Heart left ventricle (tissue), 13 donors: ENCODE measurements around the gene METTL27.

Experiments used
- POLR2A ChIP-seq, 2 donors: fragments of 450-650 bp; IDR thresholded peaks; one replicate each; pipeline ENCODE4 v1.6.1; 2017; ENCODE audit warnings: antibody characterized with exemption in 2 of 2, mild to moderate bottlenecking in 2 of 2, moderate library complexity in 2 of 2
- TF ChIP-seq, protein P1 (sequence below), 12 donors: fragments of 200-600 bp; sonication (generic) in 4 of 12; IDR thresholded peaks; one replicate each; pipeline versions ENCODE4 v1.5.0 to v1.8.0; 2018 to 2022; ENCODE audit warnings: antibody characterized with exemption in 12 of 12, mild to moderate bottlenecking in 5 of 12
- donor health status: ischemic (EF 13 %, LVEDD 7.1; RV severe dilation, severe dysfunction).
- donor health status: DM: no; HTN: yes; CAD: no.
- donor health status: DM: no; HTN: no; CAD: no.
- donor health status: ischemic (EF 25% LVEDD 6.9; RV normal size, moderate dysfunction).
- donor health status: ischemic (EF 25% LVEDD 5.7; RV mildly dilated, moderate dysfunction).
- donor health status: ischemic (EF 35%, LVEDD 5.7; RV mildly dilated, moderate dysfunction).
- donor health status: nonischemic (EF 11% LVEDD 7.7; RV severe dilation, severe dysfunction).
- donor health status: DM: yes; HTN: yes; CAD: no.
- donor health status: PGD.
- donor health status: ischemic (EF 29% LVEDD 5.4; RV normal size, mild dysfunction).
- donor health status: nonischemic (EF 23%, LVEDD 6.1; RV moderate dilation, normal function).

- TF ChIP-seq, protein P1, sequence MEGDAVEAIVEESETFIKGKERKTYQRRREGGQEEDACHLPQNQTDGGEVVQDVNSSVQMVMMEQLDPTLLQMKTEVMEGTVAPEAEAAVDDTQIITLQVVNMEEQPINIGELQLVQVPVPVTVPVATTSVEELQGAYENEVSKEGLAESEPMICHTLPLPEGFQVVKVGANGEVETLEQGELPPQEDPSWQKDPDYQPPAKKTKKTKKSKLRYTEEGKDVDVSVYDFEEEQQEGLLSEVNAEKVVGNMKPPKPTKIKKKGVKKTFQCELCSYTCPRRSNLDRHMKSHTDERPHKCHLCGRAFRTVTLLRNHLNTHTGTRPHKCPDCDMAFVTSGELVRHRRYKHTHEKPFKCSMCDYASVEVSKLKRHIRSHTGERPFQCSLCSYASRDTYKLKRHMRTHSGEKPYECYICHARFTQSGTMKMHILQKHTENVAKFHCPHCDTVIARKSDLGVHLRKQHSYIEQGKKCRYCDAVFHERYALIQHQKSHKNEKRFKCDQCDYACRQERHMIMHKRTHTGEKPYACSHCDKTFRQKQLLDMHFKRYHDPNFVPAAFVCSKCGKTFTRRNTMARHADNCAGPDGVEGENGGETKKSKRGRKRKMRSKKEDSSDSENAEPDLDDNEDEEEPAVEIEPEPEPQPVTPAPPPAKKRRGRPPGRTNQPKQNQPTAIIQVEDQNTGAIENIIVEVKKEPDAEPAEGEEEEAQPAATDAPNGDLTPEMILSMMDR (IDR thresholded peaks at IDR 0.05) = no peak
- TF ChIP-seq POLR2A (IDR thresholded peaks at IDR 0.05) = no peak
These were observed 10.2 kb upstream of the METTL27 start for GRCh38 chr7:73852500-73852899.
